Measurements from ENCODE around the gene STAT3.
"Not testable (repeated sequence)": the region's sequence is repeated elsewhere in the genome, so short reads cannot be mapped to it uniquely, and the experiment has no call there.

STAT3 gene

GRCh38 chr17:42380935-42381334, 7.3 kb downstream of the STAT3 start:
- no peak for TF ChIP-seq CTCF (IDR thresholded peaks at IDR 0.05; ENCODE audit: low read depth, low read length, missing control alignments)
- DNase-seq (ENCODE audit: extremely low read depth, low read depth) = no peak
- no peak overlapping the region for H3K4me3 ChIP-seq (replicated peaks; ENCODE audit: low read depth, low read length)

DNA sequence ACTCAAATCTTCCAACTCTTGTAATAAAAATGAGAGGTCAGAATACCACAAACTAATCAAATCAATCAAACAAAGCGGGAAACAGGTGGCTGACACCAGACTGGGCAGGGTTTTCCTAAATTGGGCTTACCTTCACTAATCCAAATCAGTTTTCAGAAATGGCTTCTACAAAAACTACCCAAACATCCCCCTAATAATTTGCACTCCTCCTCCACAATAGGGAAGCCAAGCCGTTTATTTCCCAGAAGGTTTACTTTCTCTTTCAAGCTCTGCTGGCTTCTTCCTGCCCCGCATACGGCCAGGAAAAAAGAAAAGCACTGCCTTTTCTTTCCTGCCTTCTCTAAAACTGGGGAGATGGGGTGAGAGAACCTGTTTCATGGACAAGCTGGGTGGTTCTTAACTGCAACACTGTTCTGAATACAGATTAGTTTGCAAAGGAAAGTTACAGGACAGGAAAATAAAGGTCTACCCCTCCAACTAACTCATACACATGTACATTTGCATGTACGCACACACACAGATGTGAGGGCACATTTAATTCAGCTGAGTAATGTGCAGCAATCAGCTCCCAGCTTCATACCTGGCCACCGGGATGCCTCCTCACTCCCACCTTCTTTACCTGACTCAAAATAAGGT, 9.2 kb downstream of the STAT3 start:
- peak overlapping the region; percentile 30 for H3K4me3 ChIP-seq (replicated peaks; ENCODE audit: low read depth, low read length)
- TF ChIP-seq CTCF (IDR thresholded peaks at IDR 0.05; ENCODE audit: low read depth, low read length, missing control alignments) = no peak
- DNase-seq (ENCODE audit: extremely low read depth, low read depth) = no peak

DNA sequence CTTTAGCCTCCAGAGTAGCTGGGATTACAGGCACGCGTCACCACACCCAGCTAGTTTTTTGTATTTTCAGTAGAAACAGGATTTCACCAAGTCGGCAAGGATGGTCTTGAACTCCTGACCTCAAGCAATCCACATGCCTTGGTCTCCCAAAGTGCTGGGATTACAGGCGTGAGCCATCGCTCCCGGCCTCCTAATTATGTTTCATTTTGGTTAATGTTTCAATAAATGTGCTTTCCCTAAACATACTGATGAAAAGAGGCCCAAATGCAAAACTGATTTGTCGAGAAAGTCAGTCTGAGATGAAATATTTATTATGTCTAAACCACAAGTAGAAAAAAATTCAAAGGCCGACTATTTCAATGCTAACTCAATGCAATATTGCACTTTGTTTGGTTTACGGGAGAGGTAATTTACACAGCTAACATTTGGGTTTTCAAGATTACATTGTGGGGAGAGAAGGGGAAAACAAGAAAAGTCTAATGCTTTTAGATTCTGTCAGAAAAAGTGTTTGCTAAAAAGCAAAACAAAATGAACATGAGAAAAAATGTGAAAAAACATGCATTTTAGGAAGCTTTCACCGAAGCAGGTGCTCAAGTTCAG, 9.8 kb downstream of the STAT3 start:
- DNase-seq (ENCODE audit: extremely low read depth, low read depth) = no peak
- H3K4me3 ChIP-seq (replicated peaks; ENCODE audit: low read depth, low read length) = no peak overlapping the region
- TF ChIP-seq CTCF (IDR thresholded peaks at IDR 0.05; ENCODE audit: low read depth, low read length, missing control alignments) = no peak

GRCh38 chr17:42373896-42374295, 14.3 kb downstream of the STAT3 start:
- TF ChIP-seq CTCF (IDR thresholded peaks at IDR 0.05; ENCODE audit: low read depth, low read length, missing control alignments) = no peak
- no peak for DNase-seq (ENCODE audit: extremely low read depth, low read depth)
- no peak overlapping the region for H3K4me3 ChIP-seq (replicated peaks; ENCODE audit: low read depth, low read length)

DNA sequence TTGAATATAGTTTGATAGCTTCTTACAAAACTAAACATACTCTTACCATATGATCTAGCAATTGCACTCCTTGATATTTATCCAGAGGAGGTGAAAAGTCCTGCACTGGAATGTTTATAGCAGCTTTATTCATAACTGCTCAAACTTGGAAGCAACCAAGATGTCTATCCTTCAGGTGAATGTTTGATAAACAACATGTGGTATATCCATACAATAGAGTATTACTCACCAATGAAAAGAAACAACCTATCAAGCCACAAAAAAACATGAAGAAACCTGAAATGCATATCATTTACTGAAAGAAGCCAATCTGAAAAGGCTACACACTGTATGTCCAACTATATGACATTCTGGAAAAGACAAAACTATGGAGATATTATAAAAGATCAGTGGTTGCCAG, 16.1 kb downstream of the STAT3 start:
- no peak for DNase-seq (ENCODE audit: extremely low read depth, low read depth)
- no peak overlapping the region for H3K4me3 ChIP-seq (replicated peaks; ENCODE audit: low read depth, low read length)
- no peak for TF ChIP-seq CTCF (IDR thresholded peaks at IDR 0.05; ENCODE audit: low read depth, low read length, missing control alignments)

- H3K4me3 ChIP-seq (replicated peaks; ENCODE audit: low read depth, low read length); DNase-seq (ENCODE audit: extremely low read depth, low read depth): not testable (repeated sequence)
Measured at GRCh38 chr17:42368797-42369561, 19.3 kb downstream of the STAT3 start.

DNA sequence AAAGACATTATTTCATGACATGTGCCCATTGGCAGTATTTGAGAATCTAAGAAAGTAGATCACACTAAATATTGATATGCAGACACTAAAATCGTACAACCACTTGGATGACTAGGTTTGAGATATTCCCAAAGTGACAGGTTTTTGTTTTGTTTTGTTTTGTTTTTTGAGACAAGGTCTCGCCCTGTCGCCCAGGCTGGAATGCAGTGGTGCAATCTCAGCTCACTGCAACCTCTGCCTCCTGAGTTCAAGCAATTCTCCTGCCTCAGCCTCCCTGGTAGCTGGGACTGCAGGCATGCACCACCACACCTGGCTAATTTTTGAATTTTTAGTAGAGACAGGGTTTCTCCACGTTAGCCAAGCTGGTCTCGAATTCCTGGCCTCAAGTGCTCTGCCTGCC, 19.9 kb downstream of the STAT3 start:
- not testable (repeated sequence) for DNase-seq (ENCODE audit: extremely low read depth, low read depth)

DNA sequence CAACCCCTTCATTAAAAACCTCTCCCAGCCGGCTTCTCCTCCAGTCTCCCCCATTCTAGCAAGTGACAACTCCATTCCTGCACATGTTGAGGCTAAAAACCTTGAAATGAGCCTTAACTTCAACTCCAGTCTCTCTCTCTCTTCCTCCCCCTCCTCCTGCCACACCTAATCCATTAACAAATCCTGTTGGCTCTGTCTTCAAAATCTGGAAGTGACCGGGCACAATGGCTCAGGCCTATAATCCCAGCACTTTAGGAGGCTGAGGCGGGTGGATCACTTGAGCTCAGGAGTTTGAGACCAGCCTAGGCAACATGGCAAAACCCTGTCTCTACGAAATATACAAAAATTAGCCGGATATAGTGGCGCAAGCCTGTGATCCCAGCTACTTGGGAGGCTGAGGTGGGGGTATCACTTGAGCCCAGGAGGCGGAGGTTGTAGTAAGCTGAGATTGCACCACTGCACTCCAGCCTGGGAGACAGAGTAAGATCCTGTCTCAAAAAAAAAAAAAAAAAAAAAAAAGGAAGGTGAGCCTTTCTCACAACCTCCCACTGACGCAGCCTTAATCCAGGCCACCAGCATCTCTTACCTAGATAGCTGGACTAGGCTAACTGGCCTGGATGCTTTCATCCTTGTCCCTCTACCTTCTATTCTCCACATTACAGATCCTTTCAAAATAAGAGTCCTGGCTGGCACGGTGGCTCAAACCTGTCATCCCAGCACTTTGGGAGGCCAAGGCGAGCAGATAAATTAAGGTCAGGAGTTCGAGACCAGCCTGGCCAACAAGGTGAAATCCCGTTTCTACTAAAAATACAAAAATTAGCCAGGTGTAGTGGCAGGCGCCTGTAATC, 21.8 kb downstream of the STAT3 start:
- not testable (repeated sequence) for DNase-seq (ENCODE audit: extremely low read depth, low read depth)

More for the DNA sequence above, 19.9 kb downstream of the STAT3 start:
- H3K4me3 ChIP-seq (replicated peaks; ENCODE audit: low read depth, low read length) = not testable (repeated sequence)

More for the DNA sequence above, 21.8 kb downstream of the STAT3 start:
- not testable (repeated sequence) for H3K4me3 ChIP-seq (replicated peaks; ENCODE audit: low read depth, low read length)

All from HFF-Myc (cell line).